Panc1 (cell line): ENCODE data around the gene TRIM22. TPM values are rescaled to one million over a fixed set of nuclear protein-coding genes. Genes with fewer than 3 reads are reported as not detected.

ENCODE experiments used
- ATAC-seq: fragments of 200-7000 bp; cut with Tn5 transposase; 2 replicates; pipeline ENCODE4 v1.9.1; 2020; ENCODE audit warnings: mild to moderate bottlenecking, moderate library complexity
- BruUV-seq: library from RNA; stranded (reverse); fragments of 400-500 nt; replicated peaks from 2 replicates; lab custom pipeline; 2021; lab: Mats Ljungman, UMichigan
- CTCF ChIA-PET: fragments of 300-600 bp; sonication (Branson Sonifier 250); formaldehyde crosslinking; loops from one replicate; lab custom pipeline; 2022; ENCODE audit warnings: antibody characterized with exemption; lab: Charles Lee
- POLR2A ChIA-PET: fragments of 300-600 bp; sonication (Branson Sonifier 250); formaldehyde crosslinking; loops from one replicate; lab custom pipeline; 2022; ENCODE audit warnings: antibody characterized with exemption; lab: Charles Lee
- DNase-seq: peaks from one replicate; pipeline ENCODE4 v3.0.0-alpha.2; 2010; ENCODE audit warnings: low read depth, low spot score
- H3K27ac ChIP-seq: 2 replicates; pipeline ENCODE4 v1.5.1; 2011; ENCODE audit warnings: mild to moderate bottlenecking, low read length, inconsistent platforms
- H3K27me3 ChIP-seq: fragments of 200-500 bp; sonication (Bioruptor generic); 2 replicates; pipeline ENCODE4 v1.6.0; 2014; ENCODE audit warnings: low read length, inconsistent platforms; ENCODE audit not compliant: control insufficient read depth, insufficient read depth
- H3K36me3 ChIP-seq: fragments of 200-500 bp; sonication (Bioruptor generic); 2 replicates; pipeline ENCODE4 v1.5.1; 2014; ENCODE audit warnings: inconsistent platforms, mild to moderate bottlenecking, low read length, moderate library complexity; ENCODE audit not compliant: control insufficient read depth, insufficient read depth
- H3K4me1 ChIP-seq: 2 replicates; pipeline ENCODE4 v1.5.1; 2011; ENCODE audit warnings: inconsistent platforms, mild to moderate bottlenecking, low read length, moderate library complexity; ENCODE audit not compliant: control insufficient read depth, insufficient read depth
- H3K4me3 ChIP-seq, 2 experiments: 2 replicates each; pipeline ENCODE4 v1.5.1; 2011 to 2012; ENCODE audit warnings: low read depth in 2 of 2, low read length in 2 of 2, mild to moderate bottlenecking in 2 of 2, inconsistent platforms in 1 of 2, moderate library complexity in 1 of 2
- H3K9me3 ChIP-seq: fragments of 200-500 bp; sonication (Bioruptor generic); 2 replicates; pipeline ENCODE4 v1.5.1; 2014; ENCODE audit warnings: low read depth, mild to moderate bottlenecking, inconsistent platforms, low read length, moderate library complexity; ENCODE audit not compliant: control insufficient read depth, insufficient read depth
- POLR2AphosphoS5 ChIP-seq: IDR thresholded peaks from 2 replicates; pipeline ENCODE4 v1.6.1; 2012; ENCODE audit warnings: mild to moderate bottlenecking, low read depth, low read length, moderate library complexity
- SIN3A ChIP-seq: IDR thresholded peaks from 2 replicates; pipeline ENCODE4 v1.6.1; 2012; ENCODE audit warnings: low read depth, mild to moderate bottlenecking, low read length, moderate library complexity, borderline replicate concordance; ENCODE audit not compliant: insufficient read depth
- TCF7L2 ChIP-seq: IDR thresholded peaks from 2 replicates; pipeline ENCODE4 v1.6.1; 2011; ENCODE audit warnings: mild to moderate bottlenecking, low read depth, low read length, inconsistent platforms
- in situ Hi-C: cut with HindIII; loops from 2 replicates; pipeline ENCODE4 v1.10.0; 2016; ENCODE audit warnings: low sequenced_read_pairs, low pct_unique_long_range_greater_than_20kb
- intact Hi-C: fragments of 100-400 bp; cut with micrococcal nuclease; formaldehyde crosslinking; loops from one replicate; pipeline ENCODE4 v1.10.0; 2022; ENCODE audit not compliant: unreplicated experiment
- total RNA-seq: library from RNA; stranded (reverse); gene quantifications from one replicate; pipeline ENCODE4 v1.2.1, GENCODE V29; 2021; ENCODE audit not compliant: unreplicated experiment
- TF ChIP-seq, protein P1 (sequence below): fragments of 450-650 bp; IDR thresholded peaks from 2 replicates; pipeline ENCODE4 v1.5.1; 2017; ENCODE audit warnings: mild to moderate bottlenecking
- TF ChIP-seq, protein P2 (sequence below), 2 experiments: IDR thresholded peaks; 2 replicates each; pipeline ENCODE4 v1.6.1; 2011 to 2012; ENCODE audit warnings: low read depth in 2 of 2, control low read depth in 1 of 2, low read length in 1 of 2, mild to moderate bottlenecking in 1 of 2, moderate library complexity in 1 of 2; ENCODE audit not compliant: insufficient read depth in 1 of 2

Gene TRIM22
- total RNA-seq, 1 experiment from 2014 or later = 1.4 TPM

DNA sequence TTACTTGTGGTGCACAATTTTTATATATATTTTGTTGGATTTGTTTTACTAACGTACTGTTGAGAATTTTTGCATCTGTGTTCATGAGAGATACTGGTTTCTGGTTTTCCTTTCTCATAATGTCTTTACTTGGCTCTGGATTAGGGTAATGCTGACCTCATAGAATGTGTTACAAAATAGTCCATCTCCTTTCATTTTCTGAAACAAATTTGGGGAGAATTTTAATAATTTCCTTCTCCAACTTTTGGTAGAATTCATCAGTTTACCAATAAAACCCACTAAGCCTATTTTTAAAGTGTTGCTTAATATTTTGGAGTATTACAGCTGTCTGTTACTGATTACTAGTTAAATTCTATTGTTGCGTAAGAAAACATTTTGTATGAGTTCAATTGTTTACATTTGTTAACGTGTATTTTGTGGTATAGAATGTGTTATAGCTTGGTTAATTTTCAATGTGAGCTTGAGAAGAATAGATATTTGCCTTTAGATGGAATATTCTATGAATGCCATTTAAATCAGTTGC, 11.5 kb downstream of the TRIM22 start:
- Histone ChIP-seq H3K9me3 (no peaks in the 10 kb centered on the region), H3K4me1 (no peaks in the 10 kb centered on the region), H3K27me3 (peaks cover 4% of the 10 kb centered on the region; the same call in 1 of the 2 replicates), H3K4me3 (no peak overlapping the region), H3K36me3 (no peaks in the 10 kb centered on the region), H3K27ac (no peak overlapping the region)
- DNase-seq (no peak), ATAC-seq (no peak)
- no TSS peak for BruUV-seq
- TF ChIP-seq, protein P1, sequence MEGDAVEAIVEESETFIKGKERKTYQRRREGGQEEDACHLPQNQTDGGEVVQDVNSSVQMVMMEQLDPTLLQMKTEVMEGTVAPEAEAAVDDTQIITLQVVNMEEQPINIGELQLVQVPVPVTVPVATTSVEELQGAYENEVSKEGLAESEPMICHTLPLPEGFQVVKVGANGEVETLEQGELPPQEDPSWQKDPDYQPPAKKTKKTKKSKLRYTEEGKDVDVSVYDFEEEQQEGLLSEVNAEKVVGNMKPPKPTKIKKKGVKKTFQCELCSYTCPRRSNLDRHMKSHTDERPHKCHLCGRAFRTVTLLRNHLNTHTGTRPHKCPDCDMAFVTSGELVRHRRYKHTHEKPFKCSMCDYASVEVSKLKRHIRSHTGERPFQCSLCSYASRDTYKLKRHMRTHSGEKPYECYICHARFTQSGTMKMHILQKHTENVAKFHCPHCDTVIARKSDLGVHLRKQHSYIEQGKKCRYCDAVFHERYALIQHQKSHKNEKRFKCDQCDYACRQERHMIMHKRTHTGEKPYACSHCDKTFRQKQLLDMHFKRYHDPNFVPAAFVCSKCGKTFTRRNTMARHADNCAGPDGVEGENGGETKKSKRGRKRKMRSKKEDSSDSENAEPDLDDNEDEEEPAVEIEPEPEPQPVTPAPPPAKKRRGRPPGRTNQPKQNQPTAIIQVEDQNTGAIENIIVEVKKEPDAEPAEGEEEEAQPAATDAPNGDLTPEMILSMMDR = no peak
- no peak for TF ChIP-seq SIN3A
- TF ChIP-seq, protein P2, sequence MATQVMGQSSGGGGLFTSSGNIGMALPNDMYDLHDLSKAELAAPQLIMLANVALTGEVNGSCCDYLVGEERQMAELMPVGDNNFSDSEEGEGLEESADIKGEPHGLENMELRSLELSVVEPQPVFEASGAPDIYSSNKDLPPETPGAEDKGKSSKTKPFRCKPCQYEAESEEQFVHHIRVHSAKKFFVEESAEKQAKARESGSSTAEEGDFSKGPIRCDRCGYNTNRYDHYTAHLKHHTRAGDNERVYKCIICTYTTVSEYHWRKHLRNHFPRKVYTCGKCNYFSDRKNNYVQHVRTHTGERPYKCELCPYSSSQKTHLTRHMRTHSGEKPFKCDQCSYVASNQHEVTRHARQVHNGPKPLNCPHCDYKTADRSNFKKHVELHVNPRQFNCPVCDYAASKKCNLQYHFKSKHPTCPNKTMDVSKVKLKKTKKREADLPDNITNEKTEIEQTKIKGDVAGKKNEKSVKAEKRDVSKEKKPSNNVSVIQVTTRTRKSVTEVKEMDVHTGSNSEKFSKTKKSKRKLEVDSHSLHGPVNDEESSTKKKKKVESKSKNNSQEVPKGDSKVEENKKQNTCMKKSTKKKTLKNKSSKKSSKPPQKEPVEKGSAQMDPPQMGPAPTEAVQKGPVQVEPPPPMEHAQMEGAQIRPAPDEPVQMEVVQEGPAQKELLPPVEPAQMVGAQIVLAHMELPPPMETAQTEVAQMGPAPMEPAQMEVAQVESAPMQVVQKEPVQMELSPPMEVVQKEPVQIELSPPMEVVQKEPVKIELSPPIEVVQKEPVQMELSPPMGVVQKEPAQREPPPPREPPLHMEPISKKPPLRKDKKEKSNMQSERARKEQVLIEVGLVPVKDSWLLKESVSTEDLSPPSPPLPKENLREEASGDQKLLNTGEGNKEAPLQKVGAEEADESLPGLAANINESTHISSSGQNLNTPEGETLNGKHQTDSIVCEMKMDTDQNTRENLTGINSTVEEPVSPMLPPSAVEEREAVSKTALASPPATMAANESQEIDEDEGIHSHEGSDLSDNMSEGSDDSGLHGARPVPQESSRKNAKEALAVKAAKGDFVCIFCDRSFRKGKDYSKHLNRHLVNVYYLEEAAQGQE (IDR thresholded peaks at IDR 0.05; ENCODE audit: insufficient read depth in 1 of 2, low read depth in 2 of 2, low read length in 1 of 2) = no peak
- ChIA-PET CTCF (no interaction called here), POLR2A (no interaction called here)
- in situ Hi-C loops = no loop called here
- intact Hi-C loops = no loop called here

DNA sequence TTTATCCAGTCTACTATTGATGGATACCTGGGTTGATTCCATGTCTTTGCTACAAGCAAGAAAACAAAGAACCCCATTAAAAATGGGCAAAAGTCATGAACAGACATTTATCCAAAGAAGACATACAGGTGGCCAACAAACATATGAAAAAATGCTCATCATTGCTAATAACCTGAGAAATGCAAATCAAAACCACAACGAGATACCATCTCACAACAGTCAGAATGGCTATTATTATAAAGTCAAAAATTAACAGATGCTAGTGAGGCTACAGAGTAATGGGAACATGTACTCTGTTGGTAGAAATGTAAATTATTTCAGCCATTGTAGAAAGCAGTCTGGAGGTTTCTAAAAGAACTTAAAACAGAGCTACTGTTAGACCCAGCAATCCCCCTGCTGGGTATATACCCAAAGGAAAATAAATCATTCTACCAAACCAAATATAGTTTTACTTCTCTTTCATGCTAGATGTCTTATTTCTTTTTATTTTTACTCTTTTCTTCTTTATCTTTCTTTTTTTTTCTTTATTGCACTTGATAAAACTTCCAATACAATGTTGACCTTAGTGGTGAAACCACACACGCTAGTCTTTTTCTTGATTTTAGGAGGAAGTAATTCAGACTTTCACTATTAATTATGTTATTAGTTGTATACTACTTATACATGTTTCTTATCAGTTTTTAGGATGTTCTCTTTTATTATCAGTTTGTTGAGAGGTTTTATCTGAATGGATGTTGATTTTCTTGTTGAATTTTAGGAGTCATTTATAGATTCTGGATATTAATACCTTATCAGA, 14.3 kb downstream of the TRIM22 start:
- intact Hi-C loops = no loop called here
- H3K9me3 ChIP-seq = no peaks in the 10 kb centered on the region
- no TSS peak for BruUV-seq
- ChIA-PET CTCF (no interaction called here), POLR2A (no interaction called here)
- TF ChIP-seq POLR2AphosphoS5 (no peak), TCF7L2 (no peak), SIN3A (no peak)
- TF ChIP-seq, protein P2 (IDR thresholded peaks at IDR 0.05; ENCODE audit: insufficient read depth in 1 of 2, low read depth in 2 of 2, low read length in 1 of 2) = no peak
- TF ChIP-seq, protein P1 = no peak
- H3K4me3 ChIP-seq = no peak overlapping the region
- H3K27ac ChIP-seq = no peak overlapping the region
- ATAC-seq (no peak), DNase-seq (no peak)
- in situ Hi-C loops = no loop called here
- no peaks in the 10 kb centered on the region for H3K36me3 ChIP-seq
- no peaks in the 10 kb centered on the region for H3K4me1 ChIP-seq
- H3K27me3 ChIP-seq = peaks cover 2% of the 10 kb centered on the region; the same call in 1 of the 2 replicates
